ENCODE results near the gene TRIO.

TRIO gene

GRCh38 chr5:14249258-14250082 is 106.3 kb downstream of the TRIO start:
- no peaks in the 10 kb centered on the region for H3K9me2 ChIP-seq (replicated peaks; ENCODE audit: insufficient read depth, low read length)
- H3K9me3 ChIP-seq (replicated peaks; ENCODE audit: insufficient read depth, low read length), result no peaks in the 10 kb centered on the region
- no peaks in the 10 kb centered on the region for H3K36me3 ChIP-seq (replicated peaks; ENCODE audit: insufficient read depth, low read length)
- peaks cover 60% of the 10 kb centered on the region for H3K79me2 ChIP-seq (ENCODE audit: low read length)
- no peaks in the 10 kb centered on the region for H3K4me1 ChIP-seq (ENCODE audit: low read length)
- no peak overlapping the region for H3K27ac ChIP-seq (ENCODE audit: low read length)
- DNase-seq, result no peak
- no peak for TF ChIP-seq CTCF (IDR thresholded peaks at IDR 0.05; ENCODE audit: low read length)
- no peak for TF ChIP-seq EZH2phosphoT487 (IDR thresholded peaks at IDR 0.05; ENCODE audit: low read length)
- TF ChIP-seq EZH2 (optimal IDR thresholded peaks at IDR 0.05; ENCODE audit: low read depth, low read length), result no peak
- no peaks in the 10 kb centered on the region for H3F3A ChIP-seq (ENCODE audit: insufficient read depth, low read length)
- no peak overlapping the region for H3K9ac ChIP-seq (ENCODE audit: low read length)
- no peak overlapping the region for H2AFZ ChIP-seq (ENCODE audit: low read length)
- no peak overlapping the region for H3K4me3 ChIP-seq (ENCODE audit: low read length)
- no peak overlapping the region for H3K4me2 ChIP-seq (ENCODE audit: low read depth, low read length)
- H3K27me3 ChIP-seq (replicated peaks; ENCODE audit: insufficient read depth, low read length), result no peaks in the 10 kb centered on the region
- H4K20me1 ChIP-seq (ENCODE audit: insufficient read depth, low read length), result no peaks in the 10 kb centered on the region; the same call in 1 of the 2 replicates

- Histone ChIP-seq H3K36me3 (replicated peaks; ENCODE audit: insufficient read depth, low read length) (no peaks in the 10 kb centered on the region), H3K9ac (ENCODE audit: low read length) (no peak overlapping the region), H3F3A (ENCODE audit: insufficient read depth, low read length) (no peaks in the 10 kb centered on the region), H3K79me2 (ENCODE audit: low read length) (peaks cover 61% of the 10 kb centered on the region), H2AFZ (ENCODE audit: low read length) (no peak overlapping the region), H4K20me1 (ENCODE audit: insufficient read depth, low read length) (no peaks in the 10 kb centered on the region), H3K4me2 (ENCODE audit: low read depth, low read length) (no peak overlapping the region), H3K4me1 (ENCODE audit: low read length) (no peaks in the 10 kb centered on the region), H3K9me3 (replicated peaks; ENCODE audit: insufficient read depth, low read length) (no peaks in the 10 kb centered on the region), H3K27me3 (replicated peaks; ENCODE audit: insufficient read depth, low read length) (no peaks in the 10 kb centered on the region), H3K27ac (ENCODE audit: low read length) (no peak overlapping the region), H3K4me3 (ENCODE audit: low read length) (no peak overlapping the region), H3K9me2 (replicated peaks; ENCODE audit: insufficient read depth, low read length) (no peaks in the 10 kb centered on the region)
- DNase-seq, result no peak
- no peak for TF ChIP-seq CTCF (IDR thresholded peaks at IDR 0.05; ENCODE audit: low read length)
- no peak for TF ChIP-seq EZH2 (optimal IDR thresholded peaks at IDR 0.05; ENCODE audit: low read depth, low read length)
- no peak for TF ChIP-seq EZH2phosphoT487 (IDR thresholded peaks at IDR 0.05; ENCODE audit: low read length)
These were observed 107.0 kb downstream of the TRIO start for GRCh38 chr5:14250084-14250695.

GRCh38 chr5:14250748-14251701 is 107.9 kb downstream of the TRIO start:
- Histone ChIP-seq H3K4me3 (ENCODE audit: low read length) (no peak overlapping the region), H3K9me2 (replicated peaks; ENCODE audit: insufficient read depth, low read length) (no peaks in the 10 kb centered on the region), H4K20me1 (ENCODE audit: insufficient read depth, low read length) (no peaks in the 10 kb centered on the region)

More at GRCh38 chr5:14250748-14251701, 107.9 kb downstream of the TRIO start:
- no peak for DNase-seq
- no peak overlapping the region for H3K9ac ChIP-seq (ENCODE audit: low read length)
- no peaks in the 10 kb centered on the region for H3K27me3 ChIP-seq (replicated peaks; ENCODE audit: insufficient read depth, low read length)
- no peaks in the 10 kb centered on the region for H3K9me3 ChIP-seq (replicated peaks; ENCODE audit: insufficient read depth, low read length)
- peaks cover 58% of the 10 kb centered on the region for H3K79me2 ChIP-seq (ENCODE audit: low read length)
- no peaks in the 10 kb centered on the region for H3F3A ChIP-seq (ENCODE audit: insufficient read depth, low read length)
- no peaks in the 10 kb centered on the region for H3K4me1 ChIP-seq (ENCODE audit: low read length)
- TF ChIP-seq CTCF (IDR thresholded peaks at IDR 0.05; ENCODE audit: low read length), result no peak
- TF ChIP-seq EZH2phosphoT487 (IDR thresholded peaks at IDR 0.05; ENCODE audit: low read length), result no peak
- TF ChIP-seq EZH2 (optimal IDR thresholded peaks at IDR 0.05; ENCODE audit: low read depth, low read length), result no peak
- no peak overlapping the region for H3K4me2 ChIP-seq (ENCODE audit: low read depth, low read length)
- H3K36me3 ChIP-seq (replicated peaks; ENCODE audit: insufficient read depth, low read length), result no peaks in the 10 kb centered on the region
- H3K27ac ChIP-seq (ENCODE audit: low read length), result no peak overlapping the region
- H2AFZ ChIP-seq (ENCODE audit: low read length), result no peak overlapping the region
